ENCODE results near the gene TRIM33. TPM values are rescaled to one million over a fixed set of nuclear protein-coding genes. Genes with fewer than 3 reads are reported as not detected.

Gene TRIM33
- total and polyA plus RNA-seq, 2 donors (not counting 1 experiment from before 2014, with no cell fraction given) = 13.7 to 61.0 TPM

DNA sequence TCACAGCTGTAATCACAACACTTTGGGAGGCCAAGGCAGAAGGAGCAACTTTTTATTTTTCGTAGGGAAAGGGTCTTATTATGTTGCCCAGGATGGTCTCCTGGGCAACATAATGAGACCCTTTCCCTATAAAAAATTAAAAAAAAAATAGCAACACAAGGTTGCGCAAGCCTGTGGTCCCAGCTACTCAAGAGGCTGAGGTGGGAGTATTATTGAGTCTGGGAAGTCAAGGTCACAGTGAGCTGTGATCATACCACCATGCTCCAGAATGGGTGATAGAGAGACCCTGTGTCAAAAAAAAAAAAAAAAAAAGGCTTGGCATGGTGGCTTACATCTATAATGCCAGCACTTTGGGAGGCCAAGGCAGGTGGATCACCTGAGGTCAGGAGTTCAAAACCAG lies 131.6 kb downstream of the TRIM33 start:
- Histone ChIP-seq H3K27ac (ENCODE audit: low read length in 2 of 2) (no peak overlapping the region), H3K27me3 (replicated peaks in 1 of 4; ENCODE audit: control extremely low read depth in 1 of 4, control insufficient read depth in 3 of 4, insufficient read depth in 4 of 4, low read length in 3 of 4) (no peaks in the 10 kb centered on the region), H3K36me3 (replicated peaks in 1 of 2; ENCODE audit: control extremely low read depth in 1 of 2, control insufficient read depth in 1 of 2, extremely low read depth in 1 of 2, insufficient read depth in 2 of 2, low read length in 1 of 2) (no peaks in the 10 kb centered on the region), H3K79me2 (ENCODE audit: control insufficient read depth, insufficient read depth, low read length) (no peaks in the 10 kb centered on the region), H3K4me3 (ENCODE audit: control extremely low read depth in 1 of 5, extremely low read depth in 1 of 5, insufficient read depth in 1 of 5, low read depth in 2 of 5, low read length in 4 of 5) (no peak overlapping the region), H3K4me2 (replicated peaks; ENCODE audit: low read depth, low read length, poor library complexity, severe bottlenecking) (no peak overlapping the region), H3K9ac (ENCODE audit: low read length) (no peak overlapping the region), H4K20me1 (ENCODE audit: control insufficient read depth, insufficient read depth, low read length, poor library complexity, severe bottlenecking) (no peaks in the 10 kb centered on the region), H3K4me1 (ENCODE audit: control insufficient read depth in 2 of 2, insufficient read depth in 2 of 2, low read length in 2 of 2) (no peaks in the 10 kb centered on the region), H3K9me3 (ENCODE audit: control extremely low read depth in 1 of 3, control insufficient read depth in 2 of 3, insufficient read depth in 1 of 3, low read length in 2 of 3) (peaks cover 2 to 28% (median 25%) of the 10 kb centered on the region in 3 donors), H2AFZ (ENCODE audit: insufficient read depth, low read depth, low read length, poor library complexity, severe bottlenecking) (no peak overlapping the region)
- no peak for DNase-seq
- intact Hi-C loops (cut with micrococcal nuclease) = no loop called here
- 100% methylated on average over 1 of the region's 2 CpGs for WGBS (ENCODE audit: insufficient coverage)
- H3K4me3 Mint-ChIP-seq = no peak overlapping the region
- CTCF ChIA-PET = no interaction called here
- H3K4me1 Mint-ChIP-seq = no peaks in the 10 kb centered on the region
- H3K27ac Mint-ChIP-seq = no peak overlapping the region
- no peak for ATAC-seq (ENCODE audit: low read depth)
- no peaks in the 10 kb centered on the region for H3K27me3 Mint-ChIP-seq
- peaks cover 5% of the 10 kb centered on the region for H3K9me3 Mint-ChIP-seq (ENCODE audit: insufficient read depth)
- TF ChIP-seq CTCF (IDR thresholded peaks at IDR 0.05) (no peak), EZH2 (IDR thresholded peaks at IDR 0.05; ENCODE audit: borderline replicate concordance, insufficient read depth, low read depth, low read length, poor library complexity, severe bottlenecking) (no peak)
- POLR2A ChIA-PET = no interaction called here

- H3K27ac Mint-ChIP-seq = no peak overlapping the region
- no peaks in the 10 kb centered on the region for H3K27me3 Mint-ChIP-seq
- intact Hi-C loops (cut with micrococcal nuclease) = no loop called here
- no peak for TF ChIP-seq CTCF (IDR thresholded peaks at IDR 0.05)
- H3K9me3 Mint-ChIP-seq (ENCODE audit: insufficient read depth) = peaks cover 5% of the 10 kb centered on the region
- Histone ChIP-seq H3K27ac (ENCODE audit: low read length in 2 of 2) (no peak overlapping the region), H3K27me3 (replicated peaks in 1 of 4; ENCODE audit: control extremely low read depth in 1 of 4, control insufficient read depth in 3 of 4, insufficient read depth in 4 of 4, low read length in 3 of 4) (no peaks in the 10 kb centered on the region), H3K4me2 (replicated peaks; ENCODE audit: low read depth, low read length, poor library complexity, severe bottlenecking) (no peak overlapping the region), H2AFZ (ENCODE audit: insufficient read depth, low read depth, low read length, poor library complexity, severe bottlenecking) (no peak overlapping the region), H3K79me2 (ENCODE audit: control insufficient read depth, insufficient read depth, low read length) (no peaks in the 10 kb centered on the region), H3K4me3 (ENCODE audit: control extremely low read depth in 1 of 5, extremely low read depth in 1 of 5, insufficient read depth in 1 of 5, low read depth in 2 of 5, low read length in 4 of 5) (no peak overlapping the region), H3K9me3 (ENCODE audit: control extremely low read depth in 1 of 3, control insufficient read depth in 2 of 3, insufficient read depth in 1 of 3, low read length in 2 of 3) (peaks cover 4 to 23% (median 21%) of the 10 kb centered on the region in 3 donors), H3K9ac (ENCODE audit: low read length) (no peak overlapping the region), H3K4me1 (ENCODE audit: control insufficient read depth in 2 of 2, insufficient read depth in 2 of 2, low read length in 2 of 2) (no peaks in the 10 kb centered on the region), H3K36me3 (replicated peaks in 1 of 2; ENCODE audit: control extremely low read depth in 1 of 2, control insufficient read depth in 1 of 2, extremely low read depth in 1 of 2, insufficient read depth in 2 of 2, low read length in 1 of 2) (no peaks in the 10 kb centered on the region), H4K20me1 (ENCODE audit: control insufficient read depth, insufficient read depth, low read length, poor library complexity, severe bottlenecking) (no peaks in the 10 kb centered on the region)
- DNase-seq (no peak), ATAC-seq (ENCODE audit: low read depth) (no peak)
- ChIA-PET POLR2A (no interaction called here), CTCF (interaction anchor here (0.6 kb wide), 1 partner anchor 537 kb away, joined by 4 read pairs; no protein-coding TSS in a partner anchor)
- no peaks in the 10 kb centered on the region for H3K4me1 Mint-ChIP-seq
- no peak overlapping the region for H3K4me3 Mint-ChIP-seq
Observed at GRCh38 chr1:114377356-114377755, 133.6 kb downstream of the TRIM33 start.

Measured in B cell (primary cell).